Endothelial cell (in vitro differentiated cells): Measurements from ENCODE around the gene DIP2C. TPM values are rescaled to one million over a fixed set of nuclear protein-coding genes. Genes with fewer than 3 reads are reported as not detected.

ENCODE experiments used
- DNase-seq: peaks from one replicate; pipeline ENCODE4 v3.0.0; 2021; ENCODE audit warnings: low spot score
- H3K27ac Mint-ChIP-seq: one replicate; pipeline ENCODE4 v1.8.0; 2021; ENCODE audit warnings: mixed read lengths, inconsistent platforms; ENCODE audit not compliant: unreplicated experiment
- H3K27me3 Mint-ChIP-seq: one replicate; pipeline ENCODE4 v1.8.0; 2021; ENCODE audit warnings: mild to moderate bottlenecking, moderate library complexity, mixed read lengths, inconsistent platforms; ENCODE audit not compliant: unreplicated experiment
- H3K36me3 Mint-ChIP-seq: one replicate; pipeline ENCODE4 v1.8.0; 2021; ENCODE audit warnings: mild to moderate bottlenecking, low read depth, mixed read lengths, inconsistent platforms; ENCODE audit not compliant: unreplicated experiment
- H3K4me1 Mint-ChIP-seq: one replicate; pipeline ENCODE4 v1.8.0; 2021; ENCODE audit warnings: mild to moderate bottlenecking, mixed read lengths, inconsistent platforms; ENCODE audit not compliant: unreplicated experiment
- H3K4me3 Mint-ChIP-seq: one replicate; pipeline ENCODE4 v1.8.0; 2021; ENCODE audit warnings: mild to moderate bottlenecking, mixed read lengths, inconsistent platforms; ENCODE audit not compliant: unreplicated experiment
- H3K9me3 Mint-ChIP-seq: one replicate; pipeline ENCODE4 v1.8.0; 2021; ENCODE audit warnings: mixed read lengths, inconsistent platforms; ENCODE audit not compliant: unreplicated experiment
- CTCF ChIP-seq: fragments of 200-600 bp; sonication (generic); IDR thresholded peaks from one replicate; pipeline ENCODE4 v1.5.0; 2021; ENCODE audit warnings: antibody characterized with exemption; ENCODE audit not compliant: unreplicated experiment
- total RNA-seq: library from RNA; stranded (reverse); fragmentation: NEBNext Ultra II Directional; extraction: Animal tissue kit (Norgen Biotek cat#: 25700); gene quantifications from one replicate; pipeline ENCODE4 v1.2.1, GENCODE V29; 2021; ENCODE audit not compliant: unreplicated experiment

Gene DIP2C
- total RNA-seq, 1 donor from 2014 or later = 13.1 TPM

- H3K27me3 Mint-ChIP-seq = peaks cover 7% of the 10 kb centered on the region
- H3K4me3 Mint-ChIP-seq = no peak overlapping the region
- no peaks in the 10 kb centered on the region for H3K36me3 Mint-ChIP-seq
- H3K4me1 Mint-ChIP-seq = peaks cover 30% of the 10 kb centered on the region
- no peaks in the 10 kb centered on the region for H3K9me3 Mint-ChIP-seq
- no peak for TF ChIP-seq CTCF
- H3K27ac Mint-ChIP-seq = no peak overlapping the region
- no peak for DNase-seq
Observed at GRCh38 chr10:603745-604144, 85.7 kb downstream of the DIP2C start.

GRCh38 chr10:602391-603005 is 87.0 kb downstream of the DIP2C start:
- H3K36me3 Mint-ChIP-seq = no peaks in the 10 kb centered on the region
- H3K9me3 Mint-ChIP-seq = no peaks in the 10 kb centered on the region
- H3K27ac Mint-ChIP-seq = no peak overlapping the region
- H3K4me1 Mint-ChIP-seq = peaks cover 35% of the 10 kb centered on the region
- H3K4me3 Mint-ChIP-seq = no peak overlapping the region
- peaks cover 7% of the 10 kb centered on the region for H3K27me3 Mint-ChIP-seq
- no peak for TF ChIP-seq CTCF
- no peak for DNase-seq

GRCh38 chr10:601660-601963 is 87.9 kb downstream of the DIP2C start:
- Mint-ChIP-seq H3K9me3 (no peaks in the 10 kb centered on the region), H3K4me3 (no peak overlapping the region), H3K27me3 (peaks cover 4% of the 10 kb centered on the region), H3K27ac (no peak overlapping the region), H3K4me1 (peaks cover 35% of the 10 kb centered on the region), H3K36me3 (no peaks in the 10 kb centered on the region)
- no peak for DNase-seq
- no peak for TF ChIP-seq CTCF

- no peak for DNase-seq
- H3K9me3 Mint-ChIP-seq = no peaks in the 10 kb centered on the region
- H3K27ac Mint-ChIP-seq = no peak overlapping the region
- H3K27me3 Mint-ChIP-seq = peaks cover 4% of the 10 kb centered on the region
- no peaks in the 10 kb centered on the region for H3K36me3 Mint-ChIP-seq
- H3K4me3 Mint-ChIP-seq = no peak overlapping the region
- TF ChIP-seq CTCF = no peak
- peaks cover 35% of the 10 kb centered on the region for H3K4me1 Mint-ChIP-seq
Observed at GRCh38 chr10:600876-601659, 88.4 kb downstream of the DIP2C start.

DNA sequence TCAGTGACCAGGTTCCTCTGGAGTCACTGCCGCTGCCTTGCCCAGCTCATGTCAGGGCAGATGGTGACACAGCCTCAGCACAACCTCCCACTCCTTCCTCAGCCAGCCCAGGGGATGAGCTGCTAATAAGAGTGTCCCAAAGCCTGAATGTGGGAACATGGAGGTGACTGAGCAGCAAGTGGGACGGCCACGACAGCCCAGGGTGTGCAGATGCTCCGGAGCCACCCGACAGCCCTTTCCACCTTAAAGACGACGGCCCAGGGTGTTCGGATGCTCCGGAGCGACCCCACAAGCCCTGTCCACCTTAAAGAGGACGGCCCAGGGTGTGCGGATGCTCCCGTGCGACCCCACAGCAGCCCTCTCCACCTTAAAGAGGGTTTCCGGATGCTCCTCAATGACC is 89.2 kb downstream of the DIP2C start:
- Mint-ChIP-seq H3K9me3 (no peaks in the 10 kb centered on the region), H3K27me3 (peaks cover 2% of the 10 kb centered on the region), H3K27ac (no peak overlapping the region), H3K36me3 (no peaks in the 10 kb centered on the region), H3K4me1 (peaks cover 32% of the 10 kb centered on the region), H3K4me3 (no peak overlapping the region)
- TF ChIP-seq CTCF = no peak
- DNase-seq = no peak
